HEK293 (cell line): ENCODE data around the gene SET.

ENCODE experiments used
- BCL6B ChIP-seq: fragments of 450-650 bp; formaldehyde crosslinking; IDR thresholded peaks from 2 replicates; pipeline ENCODE4 v1.5.1; 2017; ENCODE audit warnings: missing biosample characterization, missing genetic modification characterization
- GLIS1 ChIP-seq: fragments of 450-650 bp; formaldehyde crosslinking; IDR thresholded peaks from 2 replicates; pipeline ENCODE4 v1.5.1; 2016; ENCODE audit warnings: missing biosample characterization, missing genetic modification characterization
- MYNN ChIP-seq: fragments of 450-650 bp; formaldehyde crosslinking; IDR thresholded peaks from 2 replicates; pipeline ENCODE4 v1.5.1; 2016; ENCODE audit warnings: missing biosample characterization, missing genetic modification characterization, borderline replicate concordance
- ZBTB48 ChIP-seq: fragments of 450-650 bp; formaldehyde crosslinking; IDR thresholded peaks from 2 replicates; pipeline ENCODE4 v1.5.1; 2016; ENCODE audit warnings: missing biosample characterization, missing genetic modification characterization
- ZBTB49 ChIP-seq: fragments of 450-650 bp; formaldehyde crosslinking; IDR thresholded peaks from 2 replicates; pipeline ENCODE4 v1.5.1; 2016; ENCODE audit warnings: missing biosample characterization, missing genetic modification characterization, low read depth
- ZFP3 ChIP-seq: fragments of 450-650 bp; formaldehyde crosslinking; IDR thresholded peaks from 2 replicates; pipeline ENCODE4 v1.5.1; 2016; ENCODE audit warnings: low read depth, missing biosample characterization, missing genetic modification characterization
- ZFP41 ChIP-seq: fragments of 450-650 bp; formaldehyde crosslinking; IDR thresholded peaks from 2 replicates; pipeline ENCODE4 v1.5.1; 2016; ENCODE audit warnings: missing biosample characterization, missing genetic modification characterization, borderline replicate concordance
- ZNF132 ChIP-seq: fragments of 450-650 bp; formaldehyde crosslinking; IDR thresholded peaks from 2 replicates; pipeline ENCODE4 v1.5.1; 2017; ENCODE audit warnings: missing biosample characterization, missing genetic modification characterization, borderline replicate concordance
- ZNF175 ChIP-seq: fragments of 450-650 bp; formaldehyde crosslinking; IDR thresholded peaks from 2 replicates; pipeline ENCODE4 v1.5.1; 2016; ENCODE audit warnings: missing biosample characterization, missing genetic modification characterization
- ZNF202 ChIP-seq: fragments of 450-650 bp; formaldehyde crosslinking; IDR thresholded peaks from 2 replicates; pipeline ENCODE4 v1.5.1; 2016; ENCODE audit warnings: missing biosample characterization, missing genetic modification characterization, borderline replicate concordance
- ZNF324 ChIP-seq: fragments of 450-650 bp; formaldehyde crosslinking; IDR thresholded peaks from 2 replicates; pipeline ENCODE4 v1.5.1; 2016; ENCODE audit warnings: missing biosample characterization, missing genetic modification characterization
- ZNF362 ChIP-seq: fragments of 450-650 bp; formaldehyde crosslinking; IDR thresholded peaks from 2 replicates; pipeline ENCODE4 v1.5.1; 2016; ENCODE audit warnings: missing biosample characterization, missing genetic modification characterization
- ZNF37A ChIP-seq: fragments of 450-650 bp; IDR thresholded peaks from 2 replicates; pipeline ENCODE4 v1.5.1; 2018; ENCODE audit warnings: missing biosample characterization, missing genetic modification characterization
- ZNF426 ChIP-seq: fragments of 450-650 bp; formaldehyde crosslinking; IDR thresholded peaks from 2 replicates; pipeline ENCODE4 v1.5.1; 2017; ENCODE audit warnings: missing biosample characterization, missing genetic modification characterization, mild to moderate bottlenecking, inconsistent platforms, moderate library complexity
- ZNF48 ChIP-seq: fragments of 450-650 bp; formaldehyde crosslinking; IDR thresholded peaks from 2 replicates; pipeline ENCODE4 v1.5.1; 2016; ENCODE audit warnings: missing biosample characterization, missing genetic modification characterization
- ZNF555 ChIP-seq: fragments of 450-650 bp; formaldehyde crosslinking; conservative IDR thresholded peaks from 2 replicates; pipeline ENCODE4 v1.5.1; 2017; ENCODE audit warnings: missing biosample characterization, mild to moderate bottlenecking, missing genetic modification characterization, inconsistent platforms
- ZNF610 ChIP-seq: fragments of 450-650 bp; formaldehyde crosslinking; IDR thresholded peaks from 2 replicates; pipeline ENCODE4 v1.5.1; 2016; ENCODE audit warnings: missing biosample characterization, missing genetic modification characterization, borderline replicate concordance
- ZNF660 ChIP-seq: fragments of 450-650 bp; IDR thresholded peaks from 2 replicates; pipeline ENCODE4 v1.5.1; 2018; ENCODE audit warnings: missing biosample characterization, mild to moderate bottlenecking, missing genetic modification characterization
- ZSCAN16 ChIP-seq: fragments of 450-650 bp; formaldehyde crosslinking; IDR thresholded peaks from 2 replicates; pipeline ENCODE4 v1.5.1; 2016; ENCODE audit warnings: missing biosample characterization, missing genetic modification characterization
- TF ChIP-seq, protein P1 (sequence below): fragments of 450-650 bp; formaldehyde crosslinking; IDR thresholded peaks from 2 replicates; pipeline ENCODE4 v1.5.1; 2016; ENCODE audit warnings: missing biosample characterization, missing genetic modification characterization
- TF ChIP-seq, protein P2 (sequence below): fragments of 450-650 bp; formaldehyde crosslinking; IDR thresholded peaks from 2 replicates; pipeline ENCODE4 v1.5.1; 2017; ENCODE audit warnings: missing biosample characterization, missing genetic modification characterization
- TF ChIP-seq, protein P3 (sequence below): fragments of 450-650 bp; formaldehyde crosslinking; IDR thresholded peaks from 2 replicates; pipeline ENCODE4 v1.5.1; 2016; ENCODE audit warnings: missing biosample characterization, missing genetic modification characterization
- TF ChIP-seq, protein P4 (sequence below): fragments of 450-650 bp; formaldehyde crosslinking; IDR thresholded peaks from 2 replicates; pipeline ENCODE4 v1.5.1; 2016; ENCODE audit warnings: missing biosample characterization, missing genetic modification characterization

Gene SET

DNA sequence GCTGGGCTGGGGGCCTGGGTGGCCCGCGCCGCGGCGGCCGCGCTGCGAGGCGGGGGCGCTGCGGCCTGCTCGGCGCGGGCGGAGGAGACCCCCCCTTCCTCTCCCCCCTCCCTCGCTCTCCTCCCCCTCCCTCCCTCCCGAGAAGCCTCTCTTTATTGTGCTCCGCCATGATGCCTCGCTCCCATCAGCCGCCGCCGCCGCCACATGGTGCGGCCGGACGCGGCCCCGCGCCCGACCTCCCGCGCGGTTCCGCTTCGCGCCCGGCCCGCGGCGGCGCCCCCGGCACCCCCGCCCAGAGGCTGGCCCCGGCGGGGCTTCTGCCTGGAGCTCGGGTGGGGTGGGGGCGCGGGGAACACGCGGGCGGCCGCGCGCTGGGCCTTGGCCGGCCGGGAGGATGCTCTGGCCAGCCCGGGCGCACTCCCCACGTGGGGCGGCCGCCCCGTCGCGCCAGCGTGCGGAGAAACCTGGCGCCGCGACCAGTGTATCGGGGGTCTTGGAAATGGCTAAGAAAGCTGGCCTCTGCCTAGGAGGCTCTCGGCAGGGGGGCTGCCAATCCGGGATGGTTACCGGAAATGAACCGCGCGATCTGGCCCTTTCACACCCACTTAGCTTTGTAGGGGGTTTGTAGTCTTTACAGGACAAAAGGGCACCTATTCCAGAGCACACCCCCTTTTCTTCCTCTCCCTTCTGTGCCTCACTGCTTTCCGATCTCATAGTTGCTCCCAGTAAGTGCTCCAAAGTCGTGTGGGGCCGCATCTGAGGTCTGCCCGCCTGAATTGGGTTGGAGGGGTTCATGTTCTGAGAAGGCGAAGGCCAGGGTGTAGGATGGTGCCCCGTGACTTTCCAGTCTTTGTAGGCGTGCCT is 1.0 kb downstream of the SET start (continued):
- TF ChIP-seq ZNF362 (tag by site-specific recombination) (no peak), ZBTB48 (tag by site-specific recombination) (no peak), ZNF555 (no peak), ZNF324 (no peak), ZFP3 (tag by site-specific recombination) (no peak), GLIS1 (tag by site-specific recombination) (peak; percentile 98), BCL6B (no peak), ZBTB49 (tag by site-specific recombination) (no peak), ZNF202 (tag by site-specific recombination) (no peak), ZNF610 (tag by site-specific recombination) (no peak), ZNF37A (tag by site-specific recombination) (no peak), ZNF175 (tag by site-specific recombination) (no peak), ZNF426 (tag by site-specific recombination) (no peak), MYNN (tag by site-specific recombination) (no peak), ZNF48 (no peak), ZSCAN16 (no peak), ZNF660 (tag by site-specific recombination) (0 out of 2 replicates have a peak, but pooled peaks have one; percentile 38), ZFP41 (tag by site-specific recombination) (no peak), ZNF132 (no peak)
- TF ChIP-seq, protein P1, sequence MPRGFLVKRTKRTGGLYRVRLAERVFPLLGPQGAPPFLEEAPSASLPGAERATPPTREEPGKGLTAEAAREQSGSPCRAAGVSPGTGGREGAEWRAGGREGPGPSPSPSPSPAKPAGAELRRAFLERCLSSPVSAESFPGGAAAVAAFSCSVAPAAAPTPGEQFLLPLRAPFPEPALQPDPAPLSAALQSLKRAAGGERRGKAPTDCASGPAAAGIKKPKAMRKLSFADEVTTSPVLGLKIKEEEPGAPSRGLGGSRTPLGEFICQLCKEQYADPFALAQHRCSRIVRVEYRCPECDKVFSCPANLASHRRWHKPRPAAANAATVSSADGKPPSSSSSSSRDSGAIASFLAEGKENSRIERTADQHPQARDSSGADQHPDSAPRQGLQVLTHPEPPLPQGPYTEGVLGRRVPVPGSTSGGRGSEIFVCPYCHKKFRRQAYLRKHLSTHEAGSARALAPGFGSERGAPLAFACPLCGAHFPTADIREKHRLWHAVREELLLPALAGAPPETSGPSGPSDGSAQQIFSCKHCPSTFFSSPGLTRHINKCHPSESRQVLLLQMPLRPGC (tag by site-specific recombination) = no peak
- TF ChIP-seq, protein P2, sequence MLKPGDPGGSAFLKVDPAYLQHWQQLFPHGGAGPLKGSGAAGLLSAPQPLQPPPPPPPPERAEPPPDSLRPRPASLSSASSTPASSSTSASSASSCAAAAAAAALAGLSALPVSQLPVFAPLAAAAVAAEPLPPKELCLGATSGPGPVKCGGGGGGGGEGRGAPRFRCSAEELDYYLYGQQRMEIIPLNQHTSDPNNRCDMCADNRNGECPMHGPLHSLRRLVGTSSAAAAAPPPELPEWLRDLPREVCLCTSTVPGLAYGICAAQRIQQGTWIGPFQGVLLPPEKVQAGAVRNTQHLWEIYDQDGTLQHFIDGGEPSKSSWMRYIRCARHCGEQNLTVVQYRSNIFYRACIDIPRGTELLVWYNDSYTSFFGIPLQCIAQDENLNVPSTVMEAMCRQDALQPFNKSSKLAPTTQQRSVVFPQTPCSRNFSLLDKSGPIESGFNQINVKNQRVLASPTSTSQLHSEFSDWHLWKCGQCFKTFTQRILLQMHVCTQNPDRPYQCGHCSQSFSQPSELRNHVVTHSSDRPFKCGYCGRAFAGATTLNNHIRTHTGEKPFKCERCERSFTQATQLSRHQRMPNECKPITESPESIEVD (tag by site-specific recombination) = no peak
- TF ChIP-seq, protein P3, sequence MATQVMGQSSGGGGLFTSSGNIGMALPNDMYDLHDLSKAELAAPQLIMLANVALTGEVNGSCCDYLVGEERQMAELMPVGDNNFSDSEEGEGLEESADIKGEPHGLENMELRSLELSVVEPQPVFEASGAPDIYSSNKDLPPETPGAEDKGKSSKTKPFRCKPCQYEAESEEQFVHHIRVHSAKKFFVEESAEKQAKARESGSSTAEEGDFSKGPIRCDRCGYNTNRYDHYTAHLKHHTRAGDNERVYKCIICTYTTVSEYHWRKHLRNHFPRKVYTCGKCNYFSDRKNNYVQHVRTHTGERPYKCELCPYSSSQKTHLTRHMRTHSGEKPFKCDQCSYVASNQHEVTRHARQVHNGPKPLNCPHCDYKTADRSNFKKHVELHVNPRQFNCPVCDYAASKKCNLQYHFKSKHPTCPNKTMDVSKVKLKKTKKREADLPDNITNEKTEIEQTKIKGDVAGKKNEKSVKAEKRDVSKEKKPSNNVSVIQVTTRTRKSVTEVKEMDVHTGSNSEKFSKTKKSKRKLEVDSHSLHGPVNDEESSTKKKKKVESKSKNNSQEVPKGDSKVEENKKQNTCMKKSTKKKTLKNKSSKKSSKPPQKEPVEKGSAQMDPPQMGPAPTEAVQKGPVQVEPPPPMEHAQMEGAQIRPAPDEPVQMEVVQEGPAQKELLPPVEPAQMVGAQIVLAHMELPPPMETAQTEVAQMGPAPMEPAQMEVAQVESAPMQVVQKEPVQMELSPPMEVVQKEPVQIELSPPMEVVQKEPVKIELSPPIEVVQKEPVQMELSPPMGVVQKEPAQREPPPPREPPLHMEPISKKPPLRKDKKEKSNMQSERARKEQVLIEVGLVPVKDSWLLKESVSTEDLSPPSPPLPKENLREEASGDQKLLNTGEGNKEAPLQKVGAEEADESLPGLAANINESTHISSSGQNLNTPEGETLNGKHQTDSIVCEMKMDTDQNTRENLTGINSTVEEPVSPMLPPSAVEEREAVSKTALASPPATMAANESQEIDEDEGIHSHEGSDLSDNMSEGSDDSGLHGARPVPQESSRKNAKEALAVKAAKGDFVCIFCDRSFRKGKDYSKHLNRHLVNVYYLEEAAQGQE (tag by site-specific recombination) = no peak
- TF ChIP-seq, protein P4, sequence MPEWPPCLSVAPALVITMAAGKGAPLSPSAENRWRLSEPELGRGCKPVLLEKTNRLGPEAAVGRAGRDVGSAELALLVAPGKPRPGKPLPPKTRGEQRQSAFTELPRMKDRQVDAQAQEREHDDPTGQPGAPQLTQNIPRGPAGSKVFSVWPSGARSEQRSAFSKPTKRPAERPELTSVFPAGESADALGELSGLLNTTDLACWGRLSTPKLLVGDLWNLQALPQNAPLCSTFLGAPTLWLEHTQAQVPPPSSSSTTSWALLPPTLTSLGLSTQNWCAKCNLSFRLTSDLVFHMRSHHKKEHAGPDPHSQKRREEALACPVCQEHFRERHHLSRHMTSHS (tag by site-specific recombination) = no peak
